ENCODE measurements around the gene SDK1.
"Not testable (repeated sequence)": the region's sequence is repeated elsewhere in the genome, so short reads cannot be mapped to it uniquely, and the experiment has no call there.

The SDK1 gene

GRCh38 chr7:4244635-4245034 lies 943.6 kb downstream of the SDK1 start:
- no peak for FAIRE-seq

- no peak for FAIRE-seq
Observed at GRCh38 chr7:4245135-4245865, 944.2 kb downstream of the SDK1 start.

GRCh38 chr7:4245866-4246470 lies 944.9 kb downstream of the SDK1 start:
- no peak for FAIRE-seq

GRCh38 chr7:4246536-4246935 lies 945.5 kb downstream of the SDK1 start:
- FAIRE-seq = no peak

GRCh38 chr7:4247106-4247876 lies 946.2 kb downstream of the SDK1 start:
- no peak for FAIRE-seq

GRCh38 chr7:4248295-4248694 lies 947.2 kb downstream of the SDK1 start:
- no peak for FAIRE-seq

GRCh38 chr7:4249241-4249640 lies 948.2 kb downstream of the SDK1 start:
- no peak for FAIRE-seq

GRCh38 chr7:4255336-4255735 lies 954.3 kb downstream of the SDK1 start:
- FAIRE-seq = no peak

- FAIRE-seq = no peak
Observed at GRCh38 chr7:4256286-4256685, 955.2 kb downstream of the SDK1 start.

GRCh38 chr7:4257146-4258111 lies 956.4 kb downstream of the SDK1 start:
- FAIRE-seq = no peak

- not testable (repeated sequence) for FAIRE-seq
Observed at GRCh38 chr7:4260116-4260515, 959.1 kb downstream of the SDK1 start.

- FAIRE-seq = no peak
Observed at GRCh38 chr7:4260867-4261600, 960.0 kb downstream of the SDK1 start.

- FAIRE-seq = no peak
Observed at GRCh38 chr7:4261601-4261960, 960.5 kb downstream of the SDK1 start.

- not testable (repeated sequence) for FAIRE-seq
Observed at GRCh38 chr7:4264206-4264605, 963.2 kb downstream of the SDK1 start.

- FAIRE-seq = no peak
Observed at GRCh38 chr7:4265066-4265465, 964.0 kb downstream of the SDK1 start.

GRCh38 chr7:4265676-4266075 lies 964.6 kb downstream of the SDK1 start:
- FAIRE-seq = no peak

- FAIRE-seq = no peak
Observed at GRCh38 chr7:4266270-4267040, 965.4 kb downstream of the SDK1 start.

- no peak for FAIRE-seq
Observed at GRCh38 chr7:4267341-4268039, 966.4 kb downstream of the SDK1 start.

GRCh38 chr7:4268040-4268965 lies 967.3 kb downstream of the SDK1 start:
- no peak for FAIRE-seq
